Measurements from ENCODE around the gene VN1R4.
"Not testable (repeated sequence)": the region's sequence is repeated elsewhere in the genome, so short reads cannot be mapped to it uniquely, and the experiment has no call there.

VN1R4 gene

GRCh38 chr19:53272044-53272443 is 4.5 kb upstream of the VN1R4 start:
- H3K36me3 ChIP-seq (ENCODE audit: control insufficient read depth, insufficient read depth, low read length), result no peaks in the 10 kb centered on the region
- H3K4me3 ChIP-seq (ENCODE audit: insufficient read depth, low read depth, low read length), result no peak overlapping the region
- H3K4me1 ChIP-seq (ENCODE audit: control insufficient read depth, insufficient read depth, low read length), result no peaks in the 10 kb centered on the region
- H3K27ac ChIP-seq (ENCODE audit: insufficient read depth, low read depth, low read length, poor library complexity, severe bottlenecking), result no peak overlapping the region
- H3K27me3 ChIP-seq (ENCODE audit: control insufficient read depth, insufficient read depth, low read length, poor library complexity, severe bottlenecking), result no peaks in the 10 kb centered on the region
- 82 to 84% methylated on average over 9 of the region's 9 CpGs for WGBS, 2 experiments
- H3K9me3 ChIP-seq (ENCODE audit: control insufficient read depth, low read length), result no peaks in the 10 kb centered on the region

GRCh38 chr19:53269861-53270260 is 2.3 kb upstream of the VN1R4 start:
- not testable (repeated sequence) for H3K9me3 ChIP-seq (ENCODE audit: control insufficient read depth, low read length); H3K27me3 ChIP-seq (ENCODE audit: control insufficient read depth, insufficient read depth, low read length, poor library complexity, severe bottlenecking); H3K36me3 ChIP-seq (ENCODE audit: control insufficient read depth, insufficient read depth, low read length); H3K27ac ChIP-seq (ENCODE audit: insufficient read depth, low read depth, low read length, poor library complexity, severe bottlenecking); H3K4me1 ChIP-seq (ENCODE audit: control insufficient read depth, insufficient read depth, low read length); H3K4me3 ChIP-seq (ENCODE audit: insufficient read depth, low read depth, low read length)
- 93 to 95% methylated on average over 25 to 26 of the region's 27 CpGs for WGBS, 2 experiments

- WGBS, 2 experiments, result 85 to 86% methylated on average over 13 to 14 of the region's 14 CpGs
Measured at GRCh38 chr19:53257715-53258342, 9.7 kb downstream of the VN1R4 start, which contains the start of gene VN1R2. Gene VN1R2 (plus strand): TSS chr19:53258292. CDS start chr19:53258376, 84 bp downstream.

GRCh38 chr19:53254411-53255341 is 12.8 kb downstream of the VN1R4 start, which contains the start of gene ZNF677:
Gene ZNF677 (minus strand): TSS chr19:53254873. CDS start chr19:53251550, 3,323 bp downstream.
- H3K36me3 ChIP-seq (ENCODE audit: control insufficient read depth, insufficient read depth, low read length), result peaks cover 26% of the 10 kb centered on the region
- H3K9me3 ChIP-seq (ENCODE audit: control insufficient read depth, low read length), result no peaks in the 10 kb centered on the region
- H3K4me3 ChIP-seq (ENCODE audit: insufficient read depth, low read depth, low read length), result peak within 1 kb of the TSS; percentile 52
- H3K27me3 ChIP-seq (ENCODE audit: control insufficient read depth, insufficient read depth, low read length, poor library complexity, severe bottlenecking), result no peaks in the 10 kb centered on the region
- no peaks in the 10 kb centered on the region for H3K4me1 ChIP-seq (ENCODE audit: control insufficient read depth, insufficient read depth, low read length)
- 19 to 20% methylated on average over 72 of the region's 72 CpGs for WGBS, 2 experiments
- no peak within 1 kb of the TSS for H3K27ac ChIP-seq (ENCODE audit: insufficient read depth, low read depth, low read length, poor library complexity, severe bottlenecking)

More at GRCh38 chr19:53257715-53258342, 9.7 kb downstream of the VN1R4 start, which contains the start of gene VN1R2:
- H3K36me3 ChIP-seq (ENCODE audit: control insufficient read depth, insufficient read depth, low read length); H3K4me3 ChIP-seq (ENCODE audit: insufficient read depth, low read depth, low read length); H3K4me1 ChIP-seq (ENCODE audit: control insufficient read depth, insufficient read depth, low read length); H3K27ac ChIP-seq (ENCODE audit: insufficient read depth, low read depth, low read length, poor library complexity, severe bottlenecking); H3K9me3 ChIP-seq (ENCODE audit: control insufficient read depth, low read length); H3K27me3 ChIP-seq (ENCODE audit: control insufficient read depth, insufficient read depth, low read length, poor library complexity, severe bottlenecking): not testable (repeated sequence)

GRCh38 chr19:53246498-53246897 is 21.0 kb downstream of the VN1R4 start:
- Histone ChIP-seq H3K4me1 (ENCODE audit: control insufficient read depth, insufficient read depth, low read length) (no peaks in the 10 kb centered on the region), H3K27me3 (ENCODE audit: control insufficient read depth, insufficient read depth, low read length, poor library complexity, severe bottlenecking) (no peaks in the 10 kb centered on the region), H3K36me3 (ENCODE audit: control insufficient read depth, insufficient read depth, low read length) (peaks cover 34% of the 10 kb centered on the region), H3K27ac (ENCODE audit: insufficient read depth, low read depth, low read length, poor library complexity, severe bottlenecking) (no peak overlapping the region), H3K9me3 (ENCODE audit: control insufficient read depth, low read length) (peaks cover 2% of the 10 kb centered on the region), H3K4me3 (ENCODE audit: insufficient read depth, low read depth, low read length) (no peak overlapping the region)
- WGBS, 2 experiments, result no CpG with 5 or more reads among the region's 1 CpG

GRCh38 chr19:53237114-53237777 is 30.3 kb downstream of the VN1R4 start:
- H3K4me1 ChIP-seq (ENCODE audit: control insufficient read depth, insufficient read depth, low read length), result no peaks in the 10 kb centered on the region
- H3K27ac ChIP-seq (ENCODE audit: insufficient read depth, low read depth, low read length, poor library complexity, severe bottlenecking), result no peak overlapping the region
- 79 to 92% methylated on average over 4 of the region's 4 CpGs for WGBS, 2 experiments
- H3K27me3 ChIP-seq (ENCODE audit: control insufficient read depth, insufficient read depth, low read length, poor library complexity, severe bottlenecking), result no peaks in the 10 kb centered on the region
- peaks cover 35% of the 10 kb centered on the region for H3K36me3 ChIP-seq (ENCODE audit: control insufficient read depth, insufficient read depth, low read length)
- H3K4me3 ChIP-seq (ENCODE audit: insufficient read depth, low read depth, low read length), result no peak overlapping the region
- peaks cover 13% of the 10 kb centered on the region for H3K9me3 ChIP-seq (ENCODE audit: control insufficient read depth, low read length)

- 92 to 93% methylated on average over 20 of the region's 20 CpGs for WGBS, 2 experiments
- no peak overlapping the region for H3K27ac ChIP-seq (ENCODE audit: insufficient read depth, low read depth, low read length, poor library complexity, severe bottlenecking)
- H3K4me3 ChIP-seq (ENCODE audit: insufficient read depth, low read depth, low read length), result no peak overlapping the region
- no peaks in the 10 kb centered on the region for H3K36me3 ChIP-seq (ENCODE audit: control insufficient read depth, insufficient read depth, low read length)
- no peaks in the 10 kb centered on the region for H3K4me1 ChIP-seq (ENCODE audit: control insufficient read depth, insufficient read depth, low read length)
- H3K9me3 ChIP-seq (ENCODE audit: control insufficient read depth, low read length), result peaks cover 2% of the 10 kb centered on the region
- H3K27me3 ChIP-seq (ENCODE audit: control insufficient read depth, insufficient read depth, low read length, poor library complexity, severe bottlenecking), result no peaks in the 10 kb centered on the region
Measured at GRCh38 chr19:53224606-53225005, 42.9 kb downstream of the VN1R4 start.

- 94 to 95% methylated on average over 22 to 28 of the region's 28 CpGs for WGBS, 2 experiments
Measured at GRCh38 chr19:53222716-53223115, 44.8 kb downstream of the VN1R4 start.

More at GRCh38 chr19:53222716-53223115, 44.8 kb downstream of the VN1R4 start:
- not testable (repeated sequence) for H3K4me1 ChIP-seq (ENCODE audit: control insufficient read depth, insufficient read depth, low read length); H3K27ac ChIP-seq (ENCODE audit: insufficient read depth, low read depth, low read length, poor library complexity, severe bottlenecking); H3K9me3 ChIP-seq (ENCODE audit: control insufficient read depth, low read length); H3K4me3 ChIP-seq (ENCODE audit: insufficient read depth, low read depth, low read length); H3K36me3 ChIP-seq (ENCODE audit: control insufficient read depth, insufficient read depth, low read length); H3K27me3 ChIP-seq (ENCODE audit: control insufficient read depth, insufficient read depth, low read length, poor library complexity, severe bottlenecking)

Data from ectodermal cell (in vitro differentiated cells).